Measurements from ENCODE around the gene SCN5A.

Gene SCN5A

DNA sequence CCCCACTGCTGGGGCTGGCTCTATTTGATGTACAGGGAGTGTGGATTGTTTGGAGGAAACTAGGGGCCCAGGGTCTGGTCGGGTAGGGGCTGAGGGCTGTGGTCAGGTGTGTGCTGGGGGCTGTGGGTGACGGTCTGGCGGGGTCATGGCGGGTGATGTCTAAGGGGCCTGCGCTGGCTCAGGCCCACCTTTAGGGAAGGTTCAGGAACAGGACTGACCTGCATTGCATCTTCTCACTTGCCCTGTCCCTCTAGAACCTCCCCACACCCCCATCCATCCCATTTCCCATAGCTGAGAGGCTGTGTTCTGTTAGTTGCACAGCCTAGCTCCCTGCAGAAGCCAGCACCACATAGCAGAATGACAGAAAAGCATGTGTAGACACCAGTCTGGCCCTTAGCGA lies 39.1 kb downstream of the SCN5A start:
- no peak for DNase-seq (ENCODE audit: insufficient read length, low spot score)
- TF ChIP-seq, protein P1, sequence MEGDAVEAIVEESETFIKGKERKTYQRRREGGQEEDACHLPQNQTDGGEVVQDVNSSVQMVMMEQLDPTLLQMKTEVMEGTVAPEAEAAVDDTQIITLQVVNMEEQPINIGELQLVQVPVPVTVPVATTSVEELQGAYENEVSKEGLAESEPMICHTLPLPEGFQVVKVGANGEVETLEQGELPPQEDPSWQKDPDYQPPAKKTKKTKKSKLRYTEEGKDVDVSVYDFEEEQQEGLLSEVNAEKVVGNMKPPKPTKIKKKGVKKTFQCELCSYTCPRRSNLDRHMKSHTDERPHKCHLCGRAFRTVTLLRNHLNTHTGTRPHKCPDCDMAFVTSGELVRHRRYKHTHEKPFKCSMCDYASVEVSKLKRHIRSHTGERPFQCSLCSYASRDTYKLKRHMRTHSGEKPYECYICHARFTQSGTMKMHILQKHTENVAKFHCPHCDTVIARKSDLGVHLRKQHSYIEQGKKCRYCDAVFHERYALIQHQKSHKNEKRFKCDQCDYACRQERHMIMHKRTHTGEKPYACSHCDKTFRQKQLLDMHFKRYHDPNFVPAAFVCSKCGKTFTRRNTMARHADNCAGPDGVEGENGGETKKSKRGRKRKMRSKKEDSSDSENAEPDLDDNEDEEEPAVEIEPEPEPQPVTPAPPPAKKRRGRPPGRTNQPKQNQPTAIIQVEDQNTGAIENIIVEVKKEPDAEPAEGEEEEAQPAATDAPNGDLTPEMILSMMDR (IDR thresholded peaks at IDR 0.05; ENCODE audit: insufficient read depth, missing control alignments): no peak
- no peak for FAIRE-seq

DNA sequence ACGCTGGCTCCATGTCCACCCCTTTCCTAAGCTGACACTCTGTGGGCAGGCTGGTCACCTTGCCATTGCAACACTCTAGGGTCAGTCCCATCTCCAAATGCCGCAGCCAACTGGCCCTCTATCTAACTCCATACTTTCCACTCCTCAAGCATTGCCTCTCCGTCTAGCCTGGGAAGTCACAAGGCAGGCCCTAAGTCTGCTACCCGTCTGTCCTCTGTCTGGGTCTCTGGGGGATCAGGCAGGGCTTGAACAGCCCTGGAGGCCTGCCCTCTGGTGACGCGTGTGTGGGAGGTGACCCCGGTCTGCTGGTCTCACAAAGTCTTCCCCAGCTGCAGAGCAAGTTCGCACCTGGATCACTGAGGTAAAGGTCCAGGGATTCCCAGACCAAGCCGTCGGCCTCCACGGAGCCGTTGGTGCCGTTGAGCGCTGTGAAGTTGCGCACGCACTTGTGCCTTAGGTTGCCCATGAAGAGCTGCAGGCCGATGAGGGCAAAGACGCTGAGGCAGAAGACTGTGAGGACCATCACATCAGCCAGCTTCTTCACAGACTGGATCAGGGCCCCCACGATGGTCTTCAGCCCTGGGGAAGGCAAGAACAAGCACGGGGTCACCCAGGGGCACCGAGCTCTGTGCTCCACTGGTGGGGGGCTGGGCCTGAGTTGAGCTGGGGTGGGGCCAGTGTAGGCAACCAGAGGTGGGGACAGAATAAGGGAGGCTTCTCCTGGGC lies 39.9 kb downstream of the SCN5A start:
- no peak for FAIRE-seq
- DNase-seq (ENCODE audit: insufficient read length, low spot score): no peak

DNA sequence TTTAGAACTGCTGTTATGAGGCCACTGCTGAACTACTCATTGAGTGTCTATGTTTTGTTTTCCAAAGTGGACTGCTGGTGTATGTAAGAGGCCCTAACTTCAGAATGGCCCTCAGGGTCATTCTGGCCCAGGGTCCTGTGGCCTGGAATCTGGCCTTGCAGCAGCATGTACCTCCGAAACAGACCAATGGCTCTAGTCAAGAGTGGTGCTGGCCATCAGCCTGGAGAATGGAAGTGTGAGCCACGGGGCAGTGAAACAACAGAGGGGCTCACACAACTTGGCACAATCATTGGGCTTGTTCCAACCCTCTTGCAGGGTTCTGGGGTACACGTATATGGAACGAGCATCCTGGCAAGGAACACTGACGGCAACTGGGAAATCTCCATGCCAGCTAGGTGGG lies 40.5 kb downstream of the SCN5A start:
- TF ChIP-seq, protein P1 (IDR thresholded peaks at IDR 0.05; ENCODE audit: insufficient read depth, missing control alignments): no peak
- DNase-seq (ENCODE audit: insufficient read length, low spot score) (no peak), FAIRE-seq (no peak)

More for the DNA sequence above, 39.9 kb downstream of the SCN5A start:
- TF ChIP-seq, protein P1 (IDR thresholded peaks at IDR 0.05; ENCODE audit: insufficient read depth, missing control alignments): no peak

DNA sequence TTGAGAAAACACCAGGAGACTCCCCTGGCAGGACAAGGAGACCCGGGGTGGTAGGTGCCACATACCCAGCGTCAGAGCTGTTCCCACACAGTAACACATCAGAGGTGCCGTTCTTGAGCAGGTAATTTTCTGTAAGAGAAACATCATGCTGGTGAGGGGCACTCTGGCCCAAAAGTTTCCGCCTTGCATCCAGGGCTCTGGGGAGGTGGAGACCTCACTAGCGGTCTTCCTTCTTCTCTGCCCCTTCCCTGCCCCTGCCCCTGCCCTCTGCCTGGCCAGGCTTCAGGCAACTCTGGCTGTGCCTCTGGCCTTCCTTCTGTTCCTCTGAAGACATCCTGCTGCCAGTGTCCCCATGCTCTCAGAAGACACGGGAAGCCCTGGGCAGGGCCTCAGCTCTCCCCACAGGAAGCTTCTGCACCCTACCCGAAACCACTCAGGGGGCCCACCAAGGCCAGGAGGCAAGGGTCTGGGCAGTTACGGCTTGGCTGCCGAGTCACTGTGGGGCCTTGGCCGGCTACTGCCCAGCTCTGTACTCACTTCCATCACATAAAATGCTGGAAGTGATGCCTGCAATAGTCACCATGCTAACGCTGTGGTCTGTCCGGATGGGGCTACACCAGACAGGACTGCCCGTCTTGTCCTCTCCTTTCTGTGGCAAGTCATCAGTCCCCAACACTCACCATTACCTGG lies 41.3 kb downstream of the SCN5A start:
- DNase-seq (ENCODE audit: insufficient read length, low spot score) (no peak), FAIRE-seq (no peak)
- TF ChIP-seq, protein P1 (IDR thresholded peaks at IDR 0.05; ENCODE audit: insufficient read depth, missing control alignments): no peak

DNA sequence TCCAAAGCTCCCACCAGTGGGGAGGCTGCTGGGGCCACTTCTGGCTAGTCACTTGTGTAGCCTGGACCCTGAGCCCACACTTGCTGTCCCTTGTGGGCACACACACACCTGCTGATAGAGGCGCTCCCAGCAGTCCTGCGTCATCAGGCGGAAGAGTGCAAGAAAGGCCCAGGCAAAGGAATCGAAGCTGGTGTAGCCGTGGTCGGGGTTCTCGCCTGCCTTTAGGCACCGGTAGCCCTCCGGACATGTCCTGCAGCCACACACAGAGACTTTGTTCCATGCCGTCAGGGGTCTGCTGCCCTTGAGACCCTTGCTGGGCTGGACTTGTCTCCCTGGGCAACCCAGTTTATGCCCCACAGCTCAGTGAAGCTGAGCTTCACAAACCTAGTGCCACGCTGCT lies 42.9 kb downstream of the SCN5A start:
- TF ChIP-seq, protein P1 (IDR thresholded peaks at IDR 0.05; ENCODE audit: insufficient read depth, missing control alignments): no peak
- FAIRE-seq (no peak), DNase-seq (ENCODE audit: insufficient read length, low spot score) (no peak)

DNA sequence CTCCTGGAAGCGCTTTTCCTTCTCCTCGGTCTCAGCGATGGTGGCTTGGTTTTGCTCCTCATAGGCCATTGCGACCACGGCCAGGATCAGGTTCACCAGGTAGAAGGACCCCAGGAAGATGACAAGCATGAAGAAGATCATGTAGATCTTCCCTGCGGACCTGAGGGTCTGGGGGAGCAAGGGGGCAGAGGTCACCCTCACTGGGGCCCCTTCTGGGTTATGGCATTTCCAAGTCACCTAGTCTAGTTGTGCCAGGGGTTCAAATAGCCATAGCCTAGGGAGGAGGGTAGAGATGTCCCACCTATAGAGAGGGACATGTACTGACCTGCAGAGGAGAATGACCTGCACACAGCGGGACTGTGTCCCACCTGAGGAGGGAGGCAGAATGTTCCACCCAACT lies 43.5 kb downstream of the SCN5A start:
- TF ChIP-seq, protein P1 (IDR thresholded peaks at IDR 0.05; ENCODE audit: insufficient read depth, missing control alignments): no peak
- FAIRE-seq (no peak), DNase-seq (ENCODE audit: insufficient read length, low spot score) (no peak)

DNA sequence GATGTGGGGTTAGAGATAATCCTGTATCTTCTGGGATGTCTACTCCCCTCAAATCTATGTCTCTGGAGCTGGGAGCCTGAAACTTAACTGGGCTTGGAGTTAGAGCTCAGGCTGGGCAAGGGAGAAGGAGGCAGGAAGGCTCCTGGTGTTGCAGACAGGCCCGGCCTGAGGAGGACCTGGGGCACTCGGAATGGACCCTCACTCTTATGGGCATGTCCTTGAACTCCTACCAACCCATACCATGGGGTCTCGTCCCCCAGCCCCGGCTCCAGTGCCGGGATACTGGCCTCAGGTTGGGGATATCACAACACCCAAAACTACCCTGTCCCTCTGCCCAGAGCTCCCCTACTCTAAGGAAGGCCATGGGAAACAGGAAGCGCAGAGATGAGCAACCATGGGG lies 45.2 kb downstream of the SCN5A start:
- no peak for FAIRE-seq
- no peak for DNase-seq (ENCODE audit: insufficient read length, low spot score)
- TF ChIP-seq, protein P1 (IDR thresholded peaks at IDR 0.05; ENCODE audit: insufficient read depth, missing control alignments): no peak

Data from D721Med (cell line).